DOHH2 (cell line): ENCODE results near the gene KIT.

Experiments
- H3F3A ChIP-seq: fragments of 200-600 bp; sonication (generic), shearing (Covaris generic); 2 replicates; pipeline ENCODE4 v1.6.0; 2016; ENCODE audit warnings: antibody characterized with exemption, mild to moderate bottlenecking; ENCODE audit not compliant: control insufficient read depth, insufficient read depth
- H3K27ac ChIP-seq: fragments of 200-600 bp; sonication (generic); 2 replicates; pipeline ENCODE4 v1.5.1; 2014; ENCODE audit warnings: low read depth, mild to moderate bottlenecking, low read length, moderate library complexity
- H3K27me3 ChIP-seq: fragments of 200-600 bp; sonication (generic); 2 replicates; pipeline ENCODE4 v1.6.1; 2014; ENCODE audit warnings: mild to moderate bottlenecking, low read length, mixed read lengths; ENCODE audit not compliant: control insufficient read depth
- H3K36me3 ChIP-seq: fragments of 200-600 bp; sonication (generic); 2 replicates; pipeline ENCODE4 v1.6.1; 2014; ENCODE audit warnings: mild to moderate bottlenecking, low read length, moderate library complexity, mixed read lengths; ENCODE audit not compliant: control insufficient read depth
- H3K4me1 ChIP-seq: fragments of 200-600 bp; sonication (generic); 2 replicates; pipeline ENCODE4 v1.6.1; 2014; ENCODE audit warnings: mild to moderate bottlenecking, low read length, mixed read lengths; ENCODE audit not compliant: control insufficient read depth
- H3K4me2 ChIP-seq: fragments of 200-600 bp; sonication (generic); 2 replicates; pipeline ENCODE4 v1.6.0; 2014; ENCODE audit warnings: mild to moderate bottlenecking, low read length, moderate library complexity
- H3K4me3 ChIP-seq: fragments of 200-600 bp; sonication (generic); 2 replicates; pipeline ENCODE4 v1.5.1; 2014; ENCODE audit warnings: mild to moderate bottlenecking, low read length, mixed read lengths
- H3K79me2 ChIP-seq: fragments of 200-600 bp; sonication (generic); 2 replicates; pipeline ENCODE4 v1.6.1; 2014; ENCODE audit warnings: mild to moderate bottlenecking, low read length, mixed read lengths; ENCODE audit not compliant: control insufficient read depth
- H3K9me2 ChIP-seq: fragments of 200-600 bp; sonication (generic); replicated peaks from 2 replicates; pipeline ENCODE4 v1.6.1; 2014; ENCODE audit warnings: mild to moderate bottlenecking, low read length, mixed read lengths; ENCODE audit not compliant: control insufficient read depth
- H3K9me3 ChIP-seq: fragments of 200-600 bp; sonication (generic); 2 replicates; pipeline ENCODE4 v1.6.1; 2014; ENCODE audit warnings: antibody characterized with exemption, low read length, mixed read lengths; ENCODE audit not compliant: control insufficient read depth, insufficient read depth
- H4K20me1 ChIP-seq: fragments of 200-600 bp; sonication (generic); 2 replicates; pipeline ENCODE4 v1.6.0; 2014; ENCODE audit warnings: low read depth, mild to moderate bottlenecking, antibody characterized with exemption, low read length, moderate library complexity; ENCODE audit not compliant: control insufficient read depth, insufficient read depth
- CTCF ChIP-seq: fragments of 200-600 bp; sonication (generic); IDR thresholded peaks from one replicate; pipeline ENCODE4 v1.5.1; 2014; ENCODE audit warnings: antibody characterized with exemption, mild to moderate bottlenecking, low read depth, low read length; ENCODE audit not compliant: poor library complexity, severe bottlenecking
- EZH2phosphoT487 ChIP-seq: fragments of 200-600 bp; sonication (generic); IDR thresholded peaks from 2 replicates; pipeline ENCODE4 v1.6.1; 2017; ENCODE audit warnings: borderline replicate concordance, mild to moderate bottlenecking, antibody characterized with exemption, low read length, moderate library complexity, mixed read lengths

The KIT gene

GRCh38 chr4:54780149-54780495, 122.4 kb downstream of the KIT start:
- H3K27me3 ChIP-seq: no peaks in the 10 kb centered on the region
- H3K36me3 ChIP-seq: no peaks in the 10 kb centered on the region
- no peaks in the 10 kb centered on the region for H3K79me2 ChIP-seq
- no peaks in the 10 kb centered on the region for H4K20me1 ChIP-seq
- no peaks in the 10 kb centered on the region for H3K9me2 ChIP-seq
- no peaks in the 10 kb centered on the region for H3K4me1 ChIP-seq
- H3K27ac ChIP-seq: no peak overlapping the region
- H3K4me3 ChIP-seq: no peak overlapping the region
- no peak for TF ChIP-seq CTCF
- no peak for TF ChIP-seq EZH2phosphoT487
- H3K4me2 ChIP-seq: no peak overlapping the region
- no peaks in the 10 kb centered on the region for H3K9me3 ChIP-seq
- no peaks in the 10 kb centered on the region for H3F3A ChIP-seq

- Histone ChIP-seq H3K36me3 (no peaks in the 10 kb centered on the region), H3F3A (no peaks in the 10 kb centered on the region), H3K79me2 (no peaks in the 10 kb centered on the region), H3K27me3 (no peaks in the 10 kb centered on the region), H3K4me1 (no peaks in the 10 kb centered on the region), H4K20me1 (no peaks in the 10 kb centered on the region), H3K4me2 (no peak overlapping the region), H3K9me3 (no peaks in the 10 kb centered on the region), H3K27ac (no peak overlapping the region), H3K4me3 (no peak overlapping the region), H3K9me2 (no peaks in the 10 kb centered on the region)
- TF ChIP-seq EZH2phosphoT487 (no peak), CTCF (no peak)
Observed at GRCh38 chr4:54781756-54782155, 124.0 kb downstream of the KIT start.

GRCh38 chr4:54783402-54784110, 125.8 kb downstream of the KIT start:
- no peaks in the 10 kb centered on the region for H3K9me3 ChIP-seq
- no peaks in the 10 kb centered on the region for H3K4me1 ChIP-seq
- no peak overlapping the region for H3K27ac ChIP-seq
- H4K20me1 ChIP-seq: no peaks in the 10 kb centered on the region
- no peak overlapping the region for H3K4me3 ChIP-seq
- no peaks in the 10 kb centered on the region for H3K79me2 ChIP-seq
- no peak for TF ChIP-seq CTCF
- no peak for TF ChIP-seq EZH2phosphoT487
- no peak overlapping the region for H3K4me2 ChIP-seq
- no peaks in the 10 kb centered on the region for H3K9me2 ChIP-seq
- no peaks in the 10 kb centered on the region for H3F3A ChIP-seq
- no peaks in the 10 kb centered on the region for H3K27me3 ChIP-seq
- H3K36me3 ChIP-seq: no peaks in the 10 kb centered on the region
